Measurements from ENCODE around the gene SCG5.
"Not testable (repeated sequence)": the region's sequence is repeated elsewhere in the genome, so short reads cannot be mapped to it uniquely, and the experiment has no call there.

The SCG5 gene

GRCh38 chr15:32641517-32642059 is at the start of gene SCG5:
Gene SCG5 (plus strand): TSS chr15:32641710. CDS start chr15:32643593, 1,883 bp downstream.
- DNase-seq, result no peak

GRCh38 chr15:32593151-32593550 is 48.4 kb upstream of the SCG5 start, which contains the start of gene GOLGA8N:
Gene GOLGA8N (plus strand): TSS chr15:32593456.
- DNase-seq, result not testable (repeated sequence)

GRCh38 chr15:32609518-32609917 is 32.0 kb upstream of the SCG5 start:
- DNase-seq, result not testable (repeated sequence)

GRCh38 chr15:32610719-32611118 is 30.8 kb upstream of the SCG5 start:
- not testable (repeated sequence) for DNase-seq

- DNase-seq, result not testable (repeated sequence)
Measured at GRCh38 chr15:32614712-32615050, 26.8 kb upstream of the SCG5 start.

GRCh38 chr15:32615051-32615870 is 26.2 kb upstream of the SCG5 start, which contains the start of gene ARHGAP11A:
Gene ARHGAP11A (plus strand): TSS chr15:32615504. CDS start chr15:32616212, 708 bp downstream.
- peak; percentile 87 for DNase-seq

- peak; percentile 33 for DNase-seq
Measured at GRCh38 chr15:32615871-32616426, 25.6 kb upstream of the SCG5 start.

- DNase-seq, result no peak
Measured at GRCh38 chr15:32636410-32636809, 5.1 kb upstream of the SCG5 start.

GRCh38 chr15:32636908-32637567 is 4.5 kb upstream of the SCG5 start:
- no peak for DNase-seq

GRCh38 chr15:32637704-32638103 is 3.8 kb upstream of the SCG5 start:
- DNase-seq, result no peak

- DNase-seq, result no peak
Measured at GRCh38 chr15:32642667-32643435, 1.3 kb downstream of the SCG5 start.

- no peak for DNase-seq
Measured at GRCh38 chr15:32643907-32644445, 2.5 kb downstream of the SCG5 start.

GRCh38 chr15:32646291-32646690 is 4.8 kb downstream of the SCG5 start:
- no peak for DNase-seq

GRCh38 chr15:32649342-32649741 is 7.8 kb downstream of the SCG5 start:
- DNase-seq, result no peak

- DNase-seq, result peak; percentile 61
Measured at GRCh38 chr15:32651229-32651837, 9.8 kb downstream of the SCG5 start.

GRCh38 chr15:32652178-32652577 is 10.7 kb downstream of the SCG5 start:
- no peak for DNase-seq

GRCh38 chr15:32656091-32656490 is 14.6 kb downstream of the SCG5 start:
- DNase-seq, result no peak

- no peak for DNase-seq
Measured at GRCh38 chr15:32656496-32656895, 15.0 kb downstream of the SCG5 start.

GRCh38 chr15:32657198-32657883 is 15.8 kb downstream of the SCG5 start:
- no peak for DNase-seq

GRCh38 chr15:32657941-32658340 is 16.4 kb downstream of the SCG5 start:
- no peak for DNase-seq

All from stimulated activated CD8-positive, alpha-beta memory T cell treated with anti-CD3 and anti-CD28 coated beads, Interleukin-4, amount 100 ng/mL, for 48 hours (primary cell).